ENCODE measurements around the gene KLKB1. TPM values are rescaled to one million over a fixed set of nuclear protein-coding genes. Genes with fewer than 3 reads are reported as not detected.

Gene KLKB1
- total RNA-seq, 4 donors from 2014 or later: 0.98 to 3.7 (median 1.3) TPM

DNA sequence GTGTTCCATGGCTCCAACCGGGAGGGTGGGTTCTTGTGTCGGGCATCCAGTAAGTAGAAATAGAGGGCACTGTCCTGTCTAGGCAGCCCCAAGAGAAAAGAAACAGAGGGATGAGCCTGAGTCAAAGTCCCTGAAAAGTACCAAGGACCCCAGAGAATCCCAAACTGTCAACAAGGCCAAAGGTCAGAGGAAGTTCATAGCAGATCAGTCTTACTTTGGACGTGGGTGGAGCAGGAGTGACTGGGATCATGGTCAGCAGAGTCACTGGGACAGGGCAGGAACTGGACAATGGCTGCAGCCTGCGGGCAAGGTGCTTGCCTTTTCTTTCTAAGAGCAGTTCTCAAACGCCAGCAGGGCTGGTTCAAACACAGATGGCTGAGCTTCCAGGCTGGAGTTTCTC is 56.0 kb downstream of the KLKB1 start:
- H3K27me3 ChIP-seq: no peaks in the 10 kb centered on the region
- no peaks in the 10 kb centered on the region for H3K9me3 ChIP-seq
- H3K4me3 ChIP-seq: no peak overlapping the region
- DNase-seq (ENCODE audit: low spot score in 2 of 2): no peak
- no peaks in the 10 kb centered on the region for H3K36me3 ChIP-seq
- TF ChIP-seq POLR2A (IDR thresholded peaks at IDR 0.05) (no peak), EP300 (IDR thresholded peaks at IDR 0.05) (no peak)
- TF ChIP-seq, protein P1, sequence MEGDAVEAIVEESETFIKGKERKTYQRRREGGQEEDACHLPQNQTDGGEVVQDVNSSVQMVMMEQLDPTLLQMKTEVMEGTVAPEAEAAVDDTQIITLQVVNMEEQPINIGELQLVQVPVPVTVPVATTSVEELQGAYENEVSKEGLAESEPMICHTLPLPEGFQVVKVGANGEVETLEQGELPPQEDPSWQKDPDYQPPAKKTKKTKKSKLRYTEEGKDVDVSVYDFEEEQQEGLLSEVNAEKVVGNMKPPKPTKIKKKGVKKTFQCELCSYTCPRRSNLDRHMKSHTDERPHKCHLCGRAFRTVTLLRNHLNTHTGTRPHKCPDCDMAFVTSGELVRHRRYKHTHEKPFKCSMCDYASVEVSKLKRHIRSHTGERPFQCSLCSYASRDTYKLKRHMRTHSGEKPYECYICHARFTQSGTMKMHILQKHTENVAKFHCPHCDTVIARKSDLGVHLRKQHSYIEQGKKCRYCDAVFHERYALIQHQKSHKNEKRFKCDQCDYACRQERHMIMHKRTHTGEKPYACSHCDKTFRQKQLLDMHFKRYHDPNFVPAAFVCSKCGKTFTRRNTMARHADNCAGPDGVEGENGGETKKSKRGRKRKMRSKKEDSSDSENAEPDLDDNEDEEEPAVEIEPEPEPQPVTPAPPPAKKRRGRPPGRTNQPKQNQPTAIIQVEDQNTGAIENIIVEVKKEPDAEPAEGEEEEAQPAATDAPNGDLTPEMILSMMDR (IDR thresholded peaks at IDR 0.05): no peak
- H3K27ac ChIP-seq: no peak overlapping the region
- no peaks in the 10 kb centered on the region for H3K4me1 ChIP-seq
- 67 to 77% methylated on average over 5 of the region's 5 CpGs for WGBS, 2 donors

DNA sequence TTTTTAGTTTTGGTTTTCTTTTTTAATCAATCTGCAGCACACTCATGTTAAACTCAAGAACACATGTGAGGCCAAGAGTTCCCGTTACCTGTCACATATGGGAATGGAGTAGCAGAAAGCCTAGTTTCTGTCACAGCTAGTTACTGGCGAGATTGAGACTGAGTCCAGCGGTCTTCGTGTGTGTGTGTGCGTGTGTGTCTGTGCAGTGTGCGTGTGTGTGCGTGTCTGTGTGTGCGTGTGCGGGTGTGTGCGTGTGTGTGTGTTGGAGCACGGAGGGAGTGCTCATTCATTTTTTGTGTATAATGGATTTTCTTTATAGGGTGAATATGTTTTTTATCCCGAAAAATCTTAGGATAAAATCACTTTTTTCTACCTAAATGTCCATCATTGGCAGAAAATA is 57.8 kb downstream of the KLKB1 start:
- no peak for DNase-seq (ENCODE audit: low spot score in 2 of 2)
- no peaks in the 10 kb centered on the region for H3K36me3 ChIP-seq
- no peaks in the 10 kb centered on the region for H3K9me3 ChIP-seq
- H3K27me3 ChIP-seq: peaks cover 0 to 5% of the 10 kb centered on the region in 2 donors
- H3K4me1 ChIP-seq: no peaks in the 10 kb centered on the region
- WGBS, 2 donors: 93% methylated on average over 12 of the region's 12 CpGs
- no peak overlapping the region for H3K4me3 ChIP-seq
- TF ChIP-seq POLR2A (IDR thresholded peaks at IDR 0.05): no peak
- TF ChIP-seq, protein P1 (IDR thresholded peaks at IDR 0.05): no peak
- TF ChIP-seq EP300 (IDR thresholded peaks at IDR 0.05): no peak
- no peak overlapping the region for H3K27ac ChIP-seq

DNA sequence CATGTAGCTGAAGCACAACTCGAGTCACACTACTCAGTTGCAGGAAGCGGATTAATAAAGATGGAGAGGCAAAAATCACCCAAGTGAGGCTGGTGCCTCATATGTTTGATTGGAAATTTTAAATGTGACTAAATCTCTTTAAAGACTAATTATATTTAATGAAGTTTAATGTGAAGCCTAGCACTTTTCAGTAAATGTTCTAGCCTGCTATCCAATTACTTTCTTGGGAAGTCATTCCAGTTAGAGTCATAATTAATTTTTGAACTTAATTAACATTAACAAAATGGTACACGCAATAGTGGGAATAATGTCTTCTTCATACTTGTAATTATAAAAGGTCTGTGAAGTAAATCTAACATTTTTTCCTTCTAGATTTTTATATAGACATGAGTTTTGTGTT is 59.3 kb downstream of the KLKB1 start:
- no peak overlapping the region for H3K27ac ChIP-seq
- H3K9me3 ChIP-seq: no peaks in the 10 kb centered on the region
- no peaks in the 10 kb centered on the region for H3K4me1 ChIP-seq
- peaks cover 0 to 5% of the 10 kb centered on the region in 2 donors for H3K27me3 ChIP-seq
- no peaks in the 10 kb centered on the region for H3K36me3 ChIP-seq
- H3K4me3 ChIP-seq: no peak overlapping the region
- no peak for DNase-seq (ENCODE audit: low spot score in 2 of 2)
- 94 to 97% methylated on average over 3 of the region's 3 CpGs for WGBS, 2 donors
- TF ChIP-seq EP300 (IDR thresholded peaks at IDR 0.05) (no peak), POLR2A (IDR thresholded peaks at IDR 0.05) (no peak)
- TF ChIP-seq, protein P1 (IDR thresholded peaks at IDR 0.05): no peak

DNA sequence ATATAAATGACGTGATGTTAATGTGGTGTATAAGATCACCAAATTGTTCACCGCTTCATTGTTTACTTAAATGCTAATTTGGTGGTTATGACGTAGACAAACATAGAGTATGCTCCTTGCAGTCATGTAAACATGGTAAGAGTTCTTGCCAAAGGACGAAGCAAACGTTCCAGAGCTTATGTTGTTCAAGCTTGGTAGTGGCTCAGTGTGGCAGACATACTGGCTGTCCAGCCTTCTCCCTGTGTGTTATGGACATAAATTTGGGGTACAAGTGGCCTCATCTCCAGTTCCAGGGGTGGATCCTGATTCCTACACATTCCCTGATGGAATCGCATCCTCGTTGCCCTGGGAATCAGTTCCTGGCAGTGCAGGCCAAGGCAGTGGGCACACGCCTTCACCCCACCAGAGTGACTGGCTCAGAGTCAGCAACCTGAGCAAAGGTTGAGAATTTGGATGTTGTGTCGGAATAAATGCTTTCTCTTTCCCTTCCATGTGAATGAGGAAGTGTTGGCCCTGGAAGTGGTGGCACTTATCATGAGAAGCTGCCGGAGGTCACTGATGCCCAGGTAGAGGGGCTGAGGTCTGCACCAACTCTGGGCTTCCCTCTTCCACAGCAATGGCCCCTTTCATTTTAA is 64.1 kb downstream of the KLKB1 start:
- H3K27me3 ChIP-seq: peaks cover 0 to 5% of the 10 kb centered on the region in 2 donors
- no peaks in the 10 kb centered on the region for H3K4me1 ChIP-seq
- H3K4me3 ChIP-seq: no peak overlapping the region
- no peaks in the 10 kb centered on the region for H3K9me3 ChIP-seq
- TF ChIP-seq POLR2A (IDR thresholded peaks at IDR 0.05): no peak
- TF ChIP-seq EP300 (IDR thresholded peaks at IDR 0.05): no peak
- TF ChIP-seq, protein P1 (IDR thresholded peaks at IDR 0.05): no peak
- H3K27ac ChIP-seq: no peak overlapping the region
- 89% methylated on average over 10 of the region's 10 CpGs for WGBS, 2 donors
- no peaks in the 10 kb centered on the region for H3K36me3 ChIP-seq
- DNase-seq (ENCODE audit: low spot score in 2 of 2): no peak

DNA sequence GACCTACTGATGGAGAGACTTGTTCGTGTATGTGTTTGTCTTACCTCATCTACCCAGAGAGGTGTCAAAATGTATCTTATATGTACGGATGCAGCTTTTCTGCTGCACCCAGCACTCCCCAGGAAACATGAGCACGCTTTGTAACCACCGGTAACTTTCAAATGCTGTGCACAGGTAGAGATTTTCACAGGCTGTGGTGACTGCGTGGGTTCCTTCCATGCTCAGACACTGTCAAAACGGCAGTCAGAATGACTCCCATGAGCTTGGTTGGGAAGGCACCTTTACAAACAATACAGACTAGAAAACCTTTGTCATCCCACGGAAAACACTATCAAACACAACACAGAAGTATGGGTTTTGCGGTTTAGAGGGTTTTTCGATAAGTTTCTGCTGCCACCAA is 66.9 kb downstream of the KLKB1 start:
- Histone ChIP-seq H3K27me3 (peaks cover 0 to 24% of the 10 kb centered on the region in 2 donors), H3K9me3 (no peaks in the 10 kb centered on the region), H3K27ac (no peak overlapping the region), H3K36me3 (no peaks in the 10 kb centered on the region), H3K4me1 (no peaks in the 10 kb centered on the region), H3K4me3 (no peak overlapping the region)
- TF ChIP-seq POLR2A (IDR thresholded peaks at IDR 0.05): no peak
- TF ChIP-seq EP300 (IDR thresholded peaks at IDR 0.05): no peak
- DNase-seq (ENCODE audit: low spot score in 2 of 2): no peak
- WGBS, 2 donors: 88% methylated on average over 9 of the region's 9 CpGs

Measured in tibial nerve (tissue), 4 donors.